GM19395 (cell line): Measurements from ENCODE around the gene PHF1.

Experiments used
- ATAC-seq: cut with Tn5 transposase; IDR thresholded peaks from one replicate; pipeline ENCODE4 v1.9.1; 2021; ENCODE audit warnings: mild to moderate bottlenecking, moderate library complexity; ENCODE audit not compliant: unreplicated experiment

The PHF1 gene

GRCh38 chr6:33453393-33454008, 42.7 kb downstream of the PHF1 start:
- ATAC-seq = no peak

DNA sequence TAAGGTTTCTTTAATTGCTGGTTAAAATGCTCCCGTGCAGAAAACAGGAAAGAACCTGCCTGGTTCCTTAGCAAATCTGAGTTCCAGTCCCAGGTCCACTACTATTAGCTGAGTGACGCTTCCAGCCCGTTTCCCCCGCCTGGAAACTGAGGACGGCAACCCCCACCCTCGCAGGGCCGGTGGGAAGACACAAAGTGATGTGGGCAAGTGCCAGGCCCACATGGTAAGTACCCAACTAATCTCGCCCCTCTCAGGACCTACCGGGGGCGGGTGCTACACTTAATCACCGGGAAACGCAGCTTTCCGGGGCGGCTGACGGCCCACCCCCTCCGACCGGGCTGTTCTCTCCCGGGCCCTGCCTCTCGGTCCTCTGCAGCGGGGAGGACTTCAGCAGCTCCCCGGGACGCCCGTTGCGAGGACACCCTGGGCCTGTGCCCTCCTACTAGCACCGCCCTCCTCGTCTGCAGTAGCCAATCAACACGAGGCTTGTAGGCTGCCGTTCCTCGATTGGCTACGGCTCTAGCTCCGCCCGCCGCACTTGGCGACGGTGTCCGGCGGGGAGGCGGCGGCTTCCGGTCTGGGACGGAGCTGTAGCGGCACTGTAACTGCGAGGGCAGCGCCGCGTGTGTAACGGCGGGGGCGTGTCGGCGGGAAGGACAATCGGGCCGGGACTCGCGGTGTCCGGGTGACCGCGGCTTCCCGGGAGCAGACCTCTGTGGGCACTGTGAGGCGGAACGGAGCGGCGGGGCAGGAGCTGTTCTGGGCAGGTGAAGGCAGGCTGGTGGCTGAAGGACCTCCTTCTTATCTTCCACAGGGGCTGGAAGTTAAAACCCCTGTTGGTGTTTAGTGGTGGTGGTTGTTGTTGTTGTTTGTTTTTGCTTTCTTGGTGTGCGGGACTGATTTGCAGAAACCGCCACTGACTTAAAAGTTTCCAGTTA, 43.5 kb downstream of the PHF1 start, which contains the start of gene ZBTB9:
ZBTB9 (plus strand) TSS at position 568 of the 938 bp plus-strand sequence. CDS start 525 bp downstream, outside the sequence.
- ATAC-seq = peak; percentile 99

DNA sequence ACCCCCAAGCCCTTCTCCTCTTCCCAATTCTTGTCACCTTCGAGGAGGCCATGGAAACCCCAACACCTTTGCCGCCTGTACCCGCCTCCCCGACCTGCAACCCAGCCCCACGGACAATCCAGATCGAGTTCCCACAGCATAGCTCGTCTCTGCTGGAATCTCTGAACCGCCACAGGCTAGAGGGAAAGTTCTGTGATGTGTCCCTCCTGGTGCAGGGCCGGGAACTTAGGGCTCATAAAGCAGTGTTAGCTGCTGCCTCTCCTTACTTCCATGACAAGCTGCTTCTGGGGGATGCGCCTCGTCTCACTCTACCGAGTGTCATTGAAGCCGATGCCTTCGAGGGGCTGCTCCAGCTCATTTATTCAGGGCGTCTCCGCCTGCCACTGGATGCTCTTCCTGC, 44.2 kb downstream of the PHF1 start:
- ATAC-seq = no peak

DNA sequence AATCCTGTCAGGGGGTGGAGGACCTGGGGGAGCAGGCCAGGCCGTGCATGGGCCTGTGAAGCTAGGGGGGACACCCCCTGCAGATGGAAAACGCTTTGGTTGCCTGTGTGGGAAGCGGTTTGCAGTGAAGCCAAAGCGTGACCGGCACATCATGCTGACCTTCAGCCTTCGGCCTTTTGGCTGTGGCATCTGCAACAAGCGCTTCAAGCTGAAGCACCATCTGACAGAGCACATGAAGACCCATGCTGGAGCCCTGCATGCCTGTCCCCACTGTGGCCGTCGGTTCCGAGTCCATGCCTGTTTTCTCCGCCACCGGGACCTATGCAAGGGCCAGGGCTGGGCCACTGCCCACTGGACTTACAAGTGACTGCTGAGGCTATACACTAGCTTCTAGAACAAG, 45.3 kb downstream of the PHF1 start:
- no peak for ATAC-seq

DNA sequence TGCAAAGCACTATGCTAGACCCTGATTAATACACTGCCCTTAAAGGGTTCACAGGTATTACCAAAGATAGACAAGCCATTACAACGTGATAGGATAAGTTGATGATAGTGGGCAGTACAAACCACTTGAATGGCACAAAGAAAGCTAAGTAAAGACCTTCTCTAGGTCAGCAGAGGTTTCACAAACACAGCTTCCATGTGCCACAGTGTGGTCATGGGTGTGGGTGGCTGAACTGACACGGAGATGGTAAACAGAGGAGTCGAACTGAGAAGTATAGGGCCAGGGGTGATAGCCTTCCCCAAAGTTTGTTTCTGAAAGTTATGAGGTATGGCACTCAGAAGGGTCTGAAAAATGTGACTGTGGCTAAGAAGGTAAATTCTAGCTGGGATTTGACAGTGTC, 47.9 kb downstream of the PHF1 start:
- ATAC-seq = no peak

GRCh38 chr6:33459226-33459625, 48.4 kb downstream of the PHF1 start:
- ATAC-seq = no peak
